Measurements from ENCODE around the gene SHTN1.

DNA sequence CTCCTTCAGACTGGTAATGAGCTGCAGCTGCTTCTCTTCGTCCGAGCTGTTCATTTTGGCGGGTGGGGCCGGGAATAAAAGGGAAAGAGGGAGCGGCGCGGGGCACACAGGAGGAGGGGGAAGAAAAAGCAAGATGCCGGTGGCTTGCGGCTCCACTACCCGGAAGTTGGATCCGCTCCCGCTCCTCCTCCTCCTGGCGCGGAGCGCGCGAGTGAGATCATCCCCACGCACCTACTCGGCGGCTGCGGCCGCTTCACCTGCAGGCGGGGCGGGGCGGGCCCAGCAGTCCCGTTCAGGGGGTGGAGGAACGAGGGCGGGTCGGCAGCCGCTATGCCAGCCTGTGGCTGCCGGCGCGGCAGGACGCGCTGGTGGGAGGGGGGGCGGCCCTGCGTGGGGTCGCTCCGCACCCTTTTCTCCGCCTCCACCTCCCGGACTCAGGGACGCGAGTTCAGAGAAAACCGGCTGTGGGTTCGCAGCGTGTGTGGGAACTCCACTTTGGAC is at the start of gene SHTN1:
- TF ChIP-seq CTCF (conservative IDR thresholded peaks at IDR 0.05 in 1 of 2, IDR thresholded peaks at IDR 0.05 in 1 of 2; ENCODE audit: low read depth in 1 of 2, low read length in 2 of 2) = no peak
- no peak for TF ChIP-seq EZH2 (IDR thresholded peaks at IDR 0.05; ENCODE audit: low read length, missing control alignments)

Data from fibroblast of lung (primary cell).